ENCODE data around the gene NGEF.

NGEF gene

GRCh38 chr2:232882085-232882484 is 131.0 kb downstream of the NGEF start:
- Histone ChIP-seq H3K27ac (replicated peaks) (no peak overlapping the region), H3K4me3 (replicated peaks; ENCODE audit: insufficient read depth, low read length) (no peak overlapping the region), H3K27me3 (ENCODE audit: insufficient read depth, poor library complexity, severe bottlenecking) (no peaks in the 10 kb centered on the region)
- no peak for DNase-seq (ENCODE audit: low read depth in 1 of 2, low spot score in 1 of 2)
- no peak for TF ChIP-seq CTCF (IDR thresholded peaks at IDR 0.05; ENCODE audit: insufficient read depth, low read length)
- TF ChIP-seq SPI1 (IDR thresholded peaks at IDR 0.05; ENCODE audit: borderline replicate concordance, low read depth) = no peak
- TF ChIP-seq POLR2AphosphoS5 (IDR thresholded peaks at IDR 0.05; ENCODE audit: low read depth) = no peak
- no peak for TF ChIP-seq GABPA (IDR thresholded peaks at IDR 0.05; ENCODE audit: low read depth)
- no peak for TF ChIP-seq REST (IDR thresholded peaks at IDR 0.05; ENCODE audit: insufficient replicate concordance, low read depth)

- Histone ChIP-seq H3K27ac (replicated peaks) (no peak overlapping the region), H3K27me3 (ENCODE audit: insufficient read depth, poor library complexity, severe bottlenecking) (no peaks in the 10 kb centered on the region), H3K4me3 (replicated peaks; ENCODE audit: insufficient read depth, low read length) (no peak overlapping the region)
- TF ChIP-seq CTCF (IDR thresholded peaks at IDR 0.05; ENCODE audit: insufficient read depth, low read length) (no peak), POLR2AphosphoS5 (IDR thresholded peaks at IDR 0.05; ENCODE audit: low read depth) (no peak), SPI1 (IDR thresholded peaks at IDR 0.05; ENCODE audit: borderline replicate concordance, low read depth) (no peak), GABPA (IDR thresholded peaks at IDR 0.05; ENCODE audit: low read depth) (no peak), REST (IDR thresholded peaks at IDR 0.05; ENCODE audit: insufficient replicate concordance, low read depth) (no peak)
- no peak for DNase-seq (ENCODE audit: low read depth in 1 of 2, low spot score in 1 of 2)
Measured at GRCh38 chr2:232880764-232881351, 132.2 kb downstream of the NGEF start.

GRCh38 chr2:232879618-232880494 is 133.2 kb downstream of the NGEF start:
- DNase-seq (ENCODE audit: low read depth in 1 of 2, low spot score in 1 of 2) = no peak
- no peaks in the 10 kb centered on the region for H3K27me3 ChIP-seq (ENCODE audit: insufficient read depth, poor library complexity, severe bottlenecking)
- no peak overlapping the region for H3K4me3 ChIP-seq (replicated peaks; ENCODE audit: insufficient read depth, low read length)
- no peak for TF ChIP-seq REST (IDR thresholded peaks at IDR 0.05; ENCODE audit: insufficient replicate concordance, low read depth)
- no peak for TF ChIP-seq SPI1 (IDR thresholded peaks at IDR 0.05; ENCODE audit: borderline replicate concordance, low read depth)
- TF ChIP-seq CTCF (IDR thresholded peaks at IDR 0.05; ENCODE audit: insufficient read depth, low read length) = no peak
- TF ChIP-seq POLR2AphosphoS5 (IDR thresholded peaks at IDR 0.05; ENCODE audit: low read depth) = no peak
- TF ChIP-seq GABPA (IDR thresholded peaks at IDR 0.05; ENCODE audit: low read depth) = no peak
- no peak overlapping the region for H3K27ac ChIP-seq (replicated peaks)
